ENCODE results near the gene SQSTM1. TPM values are rescaled to one million over a fixed set of nuclear protein-coding genes. Genes with fewer than 3 reads are reported as not detected.

The SQSTM1 gene
- total RNA-seq, 3 donors from 2014 or later (not counting 1 experiment from before 2014, with no cell fraction given), result 474 to 707 (median 657) TPM

- Mint-ChIP-seq H3K27ac (no peak overlapping the region), H3K36me3 (no peaks in the 10 kb centered on the region), H3K27me3 (ENCODE audit: low read depth in 2 of 2) (no peaks in the 10 kb centered on the region), H3K9me3 (no peaks in the 10 kb centered on the region), H3K4me3 (no peak overlapping the region), H3K4me1 (peaks cover 0 to 6% of the 10 kb centered on the region in 2 donors)
- Histone ChIP-seq H3K4me3 (ENCODE audit: low read length) (no peak overlapping the region), H3K36me3 (ENCODE audit: control insufficient read depth, insufficient read depth, low read length) (peaks cover 43% of the 10 kb centered on the region), H3K9me3 (ENCODE audit: control insufficient read depth, insufficient read depth, low read length) (no peaks in the 10 kb centered on the region), H3K27me3 (ENCODE audit: control insufficient read depth, insufficient read depth, low read length) (no peaks in the 10 kb centered on the region), H3K27ac (ENCODE audit: low read length) (no peak overlapping the region), H3K4me1 (ENCODE audit: control insufficient read depth, insufficient read depth, low read length) (no peaks in the 10 kb centered on the region)
- WGBS (ENCODE audit: insufficient coverage), result 96% methylated on average over 28 of the region's 28 CpGs
- ATAC-seq (no peak), DNase-seq (no peak)
- intact Hi-C loops (cut with micrococcal nuclease), result no loop called here
- TF ChIP-seq CTCF (IDR thresholded peaks at IDR 0.05), result no peak
Observed at GRCh38 chr5:179874536-179875292, 54.0 kb downstream of the SQSTM1 start.

- DNase-seq, result no peak
- Histone ChIP-seq H3K27me3 (ENCODE audit: control insufficient read depth, insufficient read depth, low read length) (no peaks in the 10 kb centered on the region), H3K4me3 (ENCODE audit: low read length) (no peak overlapping the region), H3K27ac (ENCODE audit: low read length) (no peak overlapping the region), H3K36me3 (ENCODE audit: control insufficient read depth, insufficient read depth, low read length) (peaks cover 40% of the 10 kb centered on the region), H3K4me1 (ENCODE audit: control insufficient read depth, insufficient read depth, low read length) (no peaks in the 10 kb centered on the region), H3K9me3 (ENCODE audit: control insufficient read depth, insufficient read depth, low read length) (no peaks in the 10 kb centered on the region)
- Mint-ChIP-seq H3K27me3 (ENCODE audit: low read depth in 2 of 2) (no peaks in the 10 kb centered on the region), H3K4me1 (peaks cover 0 to 6% of the 10 kb centered on the region in 2 donors), H3K4me3 (no peak overlapping the region), H3K9me3 (no peaks in the 10 kb centered on the region), H3K27ac (no peak overlapping the region), H3K36me3 (no peaks in the 10 kb centered on the region)
- intact Hi-C loops (cut with micrococcal nuclease), result no loop called here
- ATAC-seq, result no peak
- TF ChIP-seq CTCF (IDR thresholded peaks at IDR 0.05), result no peak
- 98% methylated on average over 13 of the region's 16 CpGs for WGBS (ENCODE audit: insufficient coverage)
Observed at GRCh38 chr5:179875741-179876609, 55.3 kb downstream of the SQSTM1 start.

- peaks cover 0 to 9% of the 10 kb centered on the region in 2 donors for H3K4me1 Mint-ChIP-seq
- no peak overlapping the region for H3K27ac ChIP-seq (ENCODE audit: low read length)
- no peak for TF ChIP-seq CTCF (IDR thresholded peaks at IDR 0.05)
- H3K9me3 Mint-ChIP-seq, result no peaks in the 10 kb centered on the region
- DNase-seq (no peak), ATAC-seq (no peak)
- H3K4me1 ChIP-seq (ENCODE audit: control insufficient read depth, insufficient read depth, low read length), result no peaks in the 10 kb centered on the region
- H3K36me3 ChIP-seq (ENCODE audit: control insufficient read depth, insufficient read depth, low read length), result peaks cover 35% of the 10 kb centered on the region
- no peak overlapping the region for H3K4me3 Mint-ChIP-seq
- no peak overlapping the region for H3K27ac Mint-ChIP-seq
- 94% methylated on average over 3 of the region's 3 CpGs for WGBS (ENCODE audit: insufficient coverage)
- no peaks in the 10 kb centered on the region for H3K9me3 ChIP-seq (ENCODE audit: control insufficient read depth, insufficient read depth, low read length)
- intact Hi-C loops (cut with micrococcal nuclease), result no loop called here
- H3K27me3 ChIP-seq (ENCODE audit: control insufficient read depth, insufficient read depth, low read length), result no peaks in the 10 kb centered on the region
- no peaks in the 10 kb centered on the region for H3K27me3 Mint-ChIP-seq (ENCODE audit: low read depth in 2 of 2)
- no peak overlapping the region for H3K4me3 ChIP-seq (ENCODE audit: low read length)
- H3K36me3 Mint-ChIP-seq, result no peaks in the 10 kb centered on the region
Observed at GRCh38 chr5:179876610-179876952, 55.9 kb downstream of the SQSTM1 start.
